GM21576 (cell line): ENCODE measurements around the gene EIF5.

Experiments
- ATAC-seq: cut with Tn5 transposase; IDR thresholded peaks from one replicate; pipeline ENCODE4 v1.9.1; 2021; ENCODE audit warnings: mild to moderate bottlenecking, moderate library complexity; ENCODE audit not compliant: unreplicated experiment

Gene EIF5

DNA sequence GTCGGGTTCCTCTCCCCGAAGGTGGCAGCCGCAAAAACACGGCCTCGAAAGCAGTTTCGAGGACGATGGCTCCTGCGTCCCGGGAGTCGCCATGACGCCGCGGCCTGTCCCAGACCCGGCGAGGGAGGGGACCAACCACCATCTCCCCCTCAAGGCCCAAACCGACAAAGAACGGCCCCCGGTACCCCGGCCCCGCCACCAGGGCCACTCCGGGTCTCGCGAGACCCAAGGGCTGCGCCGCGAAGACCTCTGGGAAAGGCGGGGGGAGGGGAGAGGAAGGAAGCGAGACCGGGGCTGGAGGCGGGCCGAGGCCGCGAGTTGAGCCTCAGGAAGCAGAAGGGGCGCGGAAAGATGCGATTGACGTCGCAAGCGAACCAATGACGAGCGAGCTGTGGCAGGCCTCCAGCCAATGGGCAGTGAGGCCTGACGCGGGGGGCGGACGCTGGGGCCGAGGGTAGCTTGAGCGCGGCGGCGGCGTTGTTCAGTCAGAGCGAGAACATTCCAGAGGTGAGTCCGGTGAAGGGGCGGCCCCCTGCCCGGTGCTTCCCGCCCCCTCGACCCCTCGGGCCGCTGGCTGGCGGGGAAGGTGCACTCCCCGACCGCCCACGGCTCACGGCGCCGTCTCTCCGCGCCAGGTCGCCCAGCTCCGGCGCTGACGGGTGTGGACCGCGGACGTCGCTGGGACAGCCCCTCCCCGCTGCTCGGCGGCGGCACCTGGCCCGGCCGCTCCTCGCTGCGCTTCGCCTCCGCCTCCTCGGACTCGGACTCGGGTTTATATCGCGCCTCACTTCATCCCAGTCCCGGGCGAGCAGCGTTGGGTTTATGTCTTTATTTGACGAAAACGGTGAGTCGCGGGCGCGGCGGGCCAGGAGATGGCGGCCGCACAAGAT, at the start of gene EIF5:
TSS of gene EIF5 (plus strand) at position 484 of the 890 bp plus-strand sequence. CDS start 1,624 bp downstream, outside the sequence.
- peak; percentile 91 for ATAC-seq

DNA sequence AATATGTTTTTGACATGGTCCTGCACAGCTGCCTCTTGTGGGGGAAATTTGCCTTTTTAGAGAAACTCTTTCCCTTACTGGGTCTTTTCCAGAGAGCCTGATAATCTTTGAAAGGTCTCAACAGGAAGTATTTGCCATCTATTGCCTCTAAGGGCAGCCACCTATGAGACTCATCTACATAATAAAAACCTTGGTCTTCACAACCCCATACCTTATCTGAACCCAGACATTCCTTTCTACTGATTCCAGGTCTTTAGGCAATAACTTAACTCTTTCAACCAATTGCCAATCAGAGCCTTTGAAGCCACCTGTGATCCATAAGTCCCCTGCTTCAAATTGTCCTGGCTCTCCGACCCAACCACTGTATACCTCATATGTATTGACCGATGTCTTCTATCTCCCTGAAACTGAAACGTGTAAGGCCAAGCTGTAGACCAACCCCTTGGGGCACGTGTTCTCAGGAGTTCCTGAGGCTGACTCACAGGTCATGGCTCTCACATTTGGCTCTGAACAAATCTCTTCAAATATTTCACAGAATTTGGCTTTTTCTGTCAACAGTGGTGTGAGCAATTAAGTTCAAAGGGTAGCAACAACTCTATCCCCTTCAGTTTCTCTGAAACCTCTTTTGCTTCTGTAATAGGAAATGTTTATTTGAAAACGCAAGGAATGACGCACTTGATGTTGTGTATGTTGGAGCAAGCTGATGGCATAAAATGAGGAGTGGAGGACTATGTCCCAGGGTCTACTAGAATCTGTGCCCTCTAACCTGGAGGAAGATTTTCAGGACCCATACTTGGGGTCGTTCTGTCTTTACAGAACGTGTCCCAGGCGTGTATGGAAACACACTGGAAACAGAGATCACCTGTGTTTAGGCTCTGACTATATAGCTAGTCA, 49.2 kb upstream of the EIF5 start:
- ATAC-seq: no peak

DNA sequence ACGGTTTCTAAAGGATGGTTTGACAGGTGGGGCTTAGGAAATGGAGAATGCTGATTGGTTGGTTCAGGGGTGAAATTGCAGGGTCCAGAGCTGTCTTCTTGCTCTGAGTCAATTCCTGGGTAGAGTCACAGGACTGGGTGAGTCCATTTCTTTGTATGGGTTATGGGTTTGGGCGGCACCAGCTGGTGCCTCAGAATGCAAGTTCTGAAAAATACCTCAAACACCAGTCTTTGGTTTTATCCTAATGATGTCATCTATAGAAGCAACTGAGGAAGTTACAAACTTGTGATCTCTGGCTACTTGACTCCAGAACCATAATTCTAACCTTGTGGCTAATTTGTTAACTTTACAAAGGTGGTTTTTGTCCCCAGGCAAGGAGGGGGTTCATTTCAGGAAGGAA, 47.6 kb upstream of the EIF5 start:
- ATAC-seq: no peak

DNA sequence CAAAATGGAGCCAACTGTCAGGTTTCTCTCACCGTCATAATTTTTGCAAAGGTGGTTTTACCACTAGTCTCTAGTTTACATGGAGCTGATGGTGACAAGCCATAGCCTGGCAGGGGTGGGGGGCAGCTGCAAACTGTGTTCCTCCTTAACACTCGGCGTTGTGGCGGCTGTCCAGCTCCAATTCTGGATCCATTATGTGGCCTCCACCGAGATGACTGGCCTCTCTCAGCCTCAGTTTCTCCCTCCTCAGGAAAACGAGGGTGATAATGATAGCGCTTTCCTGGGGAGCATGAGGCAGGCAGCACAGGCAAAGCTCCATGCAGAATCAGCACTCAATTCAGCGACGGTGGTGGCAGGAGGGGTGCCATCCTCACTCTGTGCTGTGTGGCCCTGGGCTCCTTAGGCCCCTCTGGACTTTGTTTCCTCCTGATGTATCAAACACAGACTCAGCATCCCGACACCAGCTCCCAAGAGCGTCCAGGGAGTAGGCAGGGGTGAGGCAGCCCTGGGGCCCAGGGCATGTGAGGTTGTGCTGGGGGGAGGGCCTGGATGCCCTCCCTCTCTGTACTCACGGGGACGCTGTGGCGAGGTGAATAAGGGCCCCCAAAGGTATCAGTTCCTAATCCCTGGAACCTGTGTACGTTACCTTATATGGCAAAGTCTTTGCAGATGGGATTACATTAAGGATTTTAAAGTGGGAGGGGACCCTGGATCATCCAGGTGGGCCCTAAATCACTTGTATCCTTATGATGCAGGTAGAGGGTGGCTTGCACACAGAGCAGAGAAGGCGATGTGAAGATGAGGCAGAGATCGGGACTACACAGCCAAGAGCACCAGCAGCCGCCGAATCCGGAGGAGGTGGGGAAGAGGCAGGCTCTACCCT, 46.8 kb upstream of the EIF5 start:
- ATAC-seq: no peak

DNA sequence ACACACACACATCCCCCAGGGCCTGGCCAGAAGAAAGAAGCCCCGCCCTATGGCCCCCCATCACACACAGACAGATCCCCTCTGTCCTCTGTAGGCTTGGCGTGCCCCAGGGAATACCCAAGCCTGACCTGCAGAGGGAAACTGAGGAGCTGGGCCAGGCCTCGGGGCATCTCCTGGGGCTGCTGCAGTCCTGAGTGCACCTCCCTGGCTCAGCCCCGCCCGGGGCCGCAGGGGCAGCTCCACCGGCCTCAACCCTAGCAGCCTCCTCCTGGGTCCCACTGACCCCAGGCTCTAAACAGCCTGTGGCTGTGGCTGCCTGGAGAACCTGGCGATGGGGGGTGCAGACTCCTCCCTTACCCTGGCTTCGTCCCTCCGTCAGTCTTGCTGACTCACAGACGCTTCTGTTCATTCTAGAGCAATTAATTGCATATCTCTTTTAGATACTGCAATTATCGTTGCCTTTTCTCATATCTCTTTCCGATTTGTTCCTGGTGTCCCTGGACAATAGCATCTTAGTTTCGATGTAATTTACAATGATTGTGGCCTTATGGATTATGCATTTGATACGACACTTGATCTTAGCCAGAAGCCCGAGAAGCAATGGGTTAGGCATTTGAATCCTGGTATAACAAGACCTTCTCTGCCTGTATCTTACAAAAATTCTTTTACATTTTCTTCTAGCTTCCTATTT, 45.8 kb upstream of the EIF5 start:
- ATAC-seq: no peak

DNA sequence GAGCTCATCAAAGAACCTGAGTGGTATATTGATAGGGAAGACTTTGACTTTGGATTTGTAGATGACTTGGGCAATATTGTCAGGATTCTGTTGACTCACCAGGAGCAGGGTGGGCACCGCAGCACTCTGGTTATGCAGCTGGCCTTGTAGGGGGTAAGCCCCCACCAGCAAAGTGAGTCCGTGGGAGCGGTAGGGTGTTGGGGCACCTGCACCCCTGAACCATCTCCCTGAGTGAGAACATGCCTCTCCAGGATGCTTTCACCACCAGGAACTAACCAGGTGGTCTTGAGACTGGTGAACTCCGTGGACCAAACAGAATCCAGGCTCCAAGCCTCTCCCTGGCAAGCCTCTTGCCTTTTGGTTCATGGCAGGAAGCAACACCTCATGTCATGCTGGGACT, 44.0 kb upstream of the EIF5 start:
- ATAC-seq: no peak

DNA sequence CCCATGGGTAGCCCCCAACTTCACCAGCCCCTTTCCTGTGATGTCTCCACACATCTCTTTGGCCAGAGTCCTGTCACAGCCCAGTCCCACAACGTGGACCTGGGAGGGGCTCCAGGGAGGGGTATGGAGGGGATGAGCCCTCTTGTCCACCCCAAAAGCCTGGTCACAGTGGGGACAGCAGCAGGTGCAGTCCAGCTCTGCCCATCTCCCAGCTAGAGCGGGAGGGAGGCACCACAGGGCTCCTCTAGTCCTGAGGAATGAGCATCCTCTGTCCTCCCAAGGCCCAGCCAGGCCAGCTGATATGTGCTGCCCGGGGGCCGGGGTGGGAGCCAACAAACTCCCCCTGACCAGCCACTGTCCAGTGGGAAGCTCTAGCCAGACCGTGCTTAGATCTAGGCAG, 43.5 kb upstream of the EIF5 start:
- ATAC-seq: no peak

DNA sequence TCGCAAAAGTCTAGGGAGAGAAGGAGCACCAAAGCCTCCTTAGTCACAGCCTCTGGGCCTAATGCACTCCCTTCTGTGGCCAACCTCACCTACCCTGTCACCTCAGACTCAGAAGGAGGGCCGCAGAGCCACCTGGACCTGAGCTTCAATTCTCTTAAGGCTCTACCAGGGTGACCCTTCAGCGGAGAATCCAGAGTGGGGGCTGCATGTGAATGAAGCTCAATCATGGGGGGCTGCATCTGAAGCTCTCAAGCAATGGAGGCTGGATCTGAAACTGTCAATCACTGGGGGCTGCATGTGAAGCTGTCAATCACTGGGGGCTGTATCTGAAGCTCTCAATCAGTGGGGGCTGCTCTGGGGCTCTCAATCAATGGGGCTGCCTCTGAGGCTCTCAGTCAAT, 43.1 kb upstream of the EIF5 start:
- no peak for ATAC-seq

DNA sequence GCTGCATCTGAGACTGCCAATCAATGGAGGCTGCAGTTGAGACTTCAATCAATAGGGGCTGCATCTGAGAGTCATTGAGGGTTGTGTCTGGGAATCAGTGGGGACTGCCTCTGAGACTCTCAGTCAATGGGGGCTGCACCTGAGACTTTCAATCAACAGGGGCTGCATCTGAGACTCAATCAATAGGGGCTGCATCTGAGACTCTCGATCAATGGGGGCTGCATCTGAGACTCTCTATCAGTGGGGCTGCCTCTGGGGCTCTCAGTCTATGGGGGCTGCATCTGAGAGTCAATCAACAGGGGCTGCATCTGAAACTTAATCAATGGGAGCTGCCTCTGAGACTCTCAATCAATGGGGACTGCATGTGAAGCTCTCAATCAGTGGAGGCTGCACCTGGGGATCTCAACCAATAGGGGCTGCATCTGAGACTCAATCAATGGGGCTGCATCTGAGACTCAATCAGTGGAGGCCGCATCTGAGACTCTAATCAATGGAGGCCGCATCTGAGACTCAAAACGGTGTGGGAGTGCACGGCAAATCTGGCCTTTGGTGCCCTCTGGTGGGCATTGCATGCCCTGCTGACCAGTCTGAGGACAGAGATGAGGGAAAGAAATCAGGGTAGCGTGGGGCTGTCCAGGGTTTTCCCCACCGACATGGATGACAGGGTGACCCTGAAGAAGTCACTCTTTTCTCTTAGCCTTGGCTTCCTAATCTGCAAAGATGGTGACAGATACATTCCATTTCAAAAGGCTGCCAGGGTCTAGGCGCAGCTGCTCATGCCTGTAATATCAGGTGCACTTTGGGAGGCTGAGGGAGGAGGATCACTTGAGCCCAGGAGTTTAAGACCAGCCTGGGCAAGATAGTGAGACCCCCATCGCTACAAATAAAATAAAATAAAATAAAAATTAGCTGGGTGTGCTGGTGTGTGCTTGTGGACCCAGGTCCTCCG, 41.3 kb upstream of the EIF5 start:
- ATAC-seq: no peak

DNA sequence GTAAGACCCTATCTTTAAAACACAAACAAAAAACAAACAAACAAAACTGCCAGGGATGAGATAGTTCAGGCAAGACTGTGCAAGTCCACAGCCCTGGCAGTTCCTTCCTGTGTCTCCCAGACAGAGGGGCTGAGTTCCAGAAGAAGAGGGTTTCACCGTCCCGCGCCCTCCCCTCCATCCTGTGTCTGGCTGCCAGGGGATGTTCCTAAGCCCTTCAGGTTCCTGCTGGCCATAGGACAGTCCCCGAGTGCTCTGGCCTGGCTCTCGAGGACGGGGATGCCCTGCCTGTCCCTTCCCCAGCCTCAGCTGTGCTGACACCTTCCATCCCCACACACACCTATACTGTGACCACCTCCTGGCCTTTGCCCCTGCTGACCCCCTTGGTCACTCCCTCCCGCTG, 40.6 kb upstream of the EIF5 start:
- ATAC-seq: no peak

DNA sequence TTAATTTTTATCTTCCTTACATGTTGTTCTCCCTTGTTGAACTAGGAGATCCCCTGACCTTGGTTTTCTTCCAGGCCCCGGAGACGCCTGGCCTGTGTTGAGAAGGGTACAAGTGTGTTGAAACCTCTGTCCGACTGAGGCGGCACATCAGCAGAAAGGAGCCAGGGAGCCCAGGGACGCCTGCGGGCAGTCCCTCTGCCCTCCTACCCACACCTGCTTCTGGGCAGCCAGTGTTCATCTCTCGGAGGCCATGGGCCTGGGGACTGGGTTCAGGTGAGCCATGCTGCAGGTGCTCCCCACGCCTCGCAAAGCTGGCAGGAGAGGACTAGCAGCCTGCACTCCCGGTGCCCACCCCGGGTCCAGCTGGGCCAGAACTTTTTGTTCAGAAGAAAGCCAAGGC, 39.9 kb upstream of the EIF5 start:
- no peak for ATAC-seq

DNA sequence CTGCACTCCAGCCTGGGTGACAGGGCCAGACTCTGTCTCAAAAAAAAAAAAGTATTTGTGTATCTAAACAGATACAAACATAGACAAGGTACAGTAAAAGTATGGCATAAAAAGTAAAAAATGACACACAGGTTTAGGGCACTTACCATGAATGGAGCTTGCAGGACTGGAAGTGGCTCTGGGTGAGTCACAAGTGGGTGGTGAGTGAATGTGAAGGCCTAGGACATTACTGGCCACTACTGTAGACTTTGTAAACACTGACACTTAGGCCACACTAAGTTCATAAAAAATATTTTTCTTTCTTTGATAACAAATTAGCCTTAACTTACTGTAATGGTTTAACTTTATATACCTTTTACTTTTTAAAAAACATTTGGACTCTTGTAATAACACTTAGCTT, 38.0 kb upstream of the EIF5 start:
- ATAC-seq: no peak

DNA sequence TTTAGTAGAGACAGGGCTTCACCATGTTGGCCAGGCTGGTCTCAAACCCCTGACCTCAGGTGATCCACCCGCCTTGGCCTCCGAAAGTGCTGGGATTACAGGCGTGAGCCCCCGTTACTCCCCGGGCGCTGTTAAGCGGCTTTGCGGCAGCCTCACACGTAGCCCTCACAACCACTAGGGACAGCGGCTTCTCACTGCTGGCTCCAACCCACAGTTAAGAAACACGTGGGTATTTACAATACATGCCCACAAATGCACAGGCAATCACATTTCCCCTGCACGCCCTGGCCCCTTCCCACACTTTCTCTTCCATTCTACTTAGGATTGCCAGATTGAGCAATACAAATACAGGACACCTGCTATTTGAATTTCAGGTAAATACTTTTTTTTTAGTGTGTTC, 37.0 kb upstream of the EIF5 start:
- ATAC-seq: no peak

DNA sequence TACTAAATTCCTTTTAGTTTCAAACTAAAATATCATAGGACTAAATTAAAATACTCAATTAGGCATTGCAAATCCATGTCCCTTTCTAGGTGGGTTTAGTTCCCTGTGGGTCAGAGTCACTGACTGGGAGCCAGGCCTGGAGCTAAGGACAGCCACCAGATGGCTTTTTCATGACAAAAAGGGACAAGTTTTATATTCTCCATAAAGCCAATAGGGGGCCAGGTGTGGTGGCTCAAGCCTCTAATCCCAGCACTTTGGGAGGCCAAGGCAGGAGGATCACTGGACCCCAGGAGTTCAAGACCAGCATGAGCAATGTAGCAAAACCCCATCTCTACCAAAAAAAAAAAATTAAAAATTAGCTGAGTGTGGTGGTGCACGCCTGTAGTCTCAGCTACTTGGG, 35.4 kb upstream of the EIF5 start:
- no peak for ATAC-seq

DNA sequence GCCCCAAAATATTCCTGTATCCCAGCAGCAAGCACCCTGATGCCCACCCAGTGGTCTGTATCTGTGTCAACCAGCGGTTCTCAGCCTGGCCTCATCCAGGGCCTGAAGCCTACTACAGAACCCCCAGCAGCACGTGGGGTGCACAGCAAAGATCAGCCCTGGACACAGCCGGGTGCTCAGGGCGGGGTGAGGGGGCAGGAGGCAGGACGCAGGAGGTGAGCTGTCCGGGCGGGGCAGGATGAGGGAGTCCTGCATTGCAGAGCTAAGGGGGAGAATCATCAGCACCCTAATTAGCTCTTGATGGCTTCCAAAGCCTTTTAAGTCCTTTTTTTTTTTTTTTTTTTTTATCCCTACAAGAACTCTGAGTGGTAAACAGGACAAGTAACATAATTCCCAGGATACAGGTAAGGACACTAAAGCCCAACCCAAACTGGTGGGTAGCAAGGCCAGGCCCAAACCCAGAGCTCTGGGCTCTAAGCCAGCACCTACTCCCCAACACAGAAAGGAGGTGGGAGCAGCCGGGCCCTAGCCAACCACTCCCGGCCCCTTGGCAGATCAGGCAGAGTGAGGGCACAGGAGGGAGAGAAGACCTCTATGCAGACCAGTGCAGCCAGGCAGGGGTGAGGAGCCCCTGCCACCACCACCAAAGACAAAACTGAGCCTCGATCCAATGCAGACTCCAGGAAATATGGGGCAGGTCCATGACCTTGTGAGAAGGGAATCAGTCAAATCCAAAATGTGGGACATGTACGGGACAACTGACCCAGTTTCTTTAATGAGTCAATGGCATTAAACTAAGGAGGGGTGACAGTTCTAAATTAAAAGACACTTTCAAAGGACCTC, 32.3 kb upstream of the EIF5 start:
- ATAC-seq: no peak

DNA sequence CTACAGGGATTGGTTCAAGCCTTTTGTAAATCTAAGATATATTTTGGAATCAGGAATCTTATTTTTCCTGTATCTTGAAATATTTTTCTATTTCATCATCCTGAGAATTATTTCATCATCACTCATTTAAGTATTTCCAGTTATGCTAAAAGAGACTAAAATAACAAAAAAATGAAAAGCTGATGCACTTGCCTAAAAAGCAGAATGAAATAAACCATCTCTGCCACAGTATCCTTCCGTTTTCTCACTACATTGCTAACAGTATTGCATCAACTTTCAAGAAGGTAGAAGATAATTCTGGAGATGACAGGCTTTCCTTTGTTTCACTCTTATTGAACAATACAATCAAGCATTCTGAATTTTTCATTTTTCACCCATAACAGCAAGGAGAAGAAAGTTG, 31.1 kb upstream of the EIF5 start:
- ATAC-seq: no peak

DNA sequence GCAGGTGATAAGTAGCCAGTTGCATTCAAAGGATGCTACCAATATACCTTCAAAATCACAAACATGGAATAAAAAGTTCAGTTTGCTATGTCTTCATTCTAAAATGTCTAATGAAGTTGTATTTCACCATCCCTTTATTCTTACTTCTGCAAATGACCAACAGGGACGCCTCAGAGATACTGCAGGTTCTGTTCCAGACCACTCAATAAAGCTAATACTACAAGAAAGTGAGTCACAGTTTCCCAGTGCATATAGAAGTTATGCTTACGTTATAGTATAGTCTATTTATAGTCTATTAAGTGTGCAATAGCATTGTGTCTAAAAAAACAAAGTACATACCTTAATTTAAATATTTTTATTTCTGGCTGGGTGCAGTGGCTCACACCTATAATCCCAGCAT, 29.3 kb upstream of the EIF5 start:
- no peak for ATAC-seq
